Measurements from ENCODE around the gene CEP152.

- no peak for TF ChIP-seq CTCF (IDR thresholded peaks at IDR 0.05; ENCODE audit: insufficient read depth, low read length, poor library complexity, severe bottlenecking)
- no peak for TF ChIP-seq EZH2phosphoT487 (conservative IDR thresholded peaks at IDR 0.05; ENCODE audit: low read length)
Measured at GRCh38 chr15:48845123-48845522, 34.3 kb upstream of the CEP152 start.

All from SU-DHL-6 (cell line).